HL-60/S4 treated with retinoic acid at 250 ng/mL for 4 days and 3 days (cell line): ENCODE results near the gene BAG3.
"Not testable (repeated sequence)": the region's sequence is repeated elsewhere in the genome, so short reads cannot be mapped to it uniquely, and the experiment has no call there.

Experiments used
- in situ Hi-C: fragments of 300-500 bp; cut with MboI; formaldehyde crosslinking; loops from 2 replicates; pipeline ENCODE4 v1.7.0; 2022; ENCODE audit warnings: low sequenced_read_pairs

The BAG3 gene

DNA sequence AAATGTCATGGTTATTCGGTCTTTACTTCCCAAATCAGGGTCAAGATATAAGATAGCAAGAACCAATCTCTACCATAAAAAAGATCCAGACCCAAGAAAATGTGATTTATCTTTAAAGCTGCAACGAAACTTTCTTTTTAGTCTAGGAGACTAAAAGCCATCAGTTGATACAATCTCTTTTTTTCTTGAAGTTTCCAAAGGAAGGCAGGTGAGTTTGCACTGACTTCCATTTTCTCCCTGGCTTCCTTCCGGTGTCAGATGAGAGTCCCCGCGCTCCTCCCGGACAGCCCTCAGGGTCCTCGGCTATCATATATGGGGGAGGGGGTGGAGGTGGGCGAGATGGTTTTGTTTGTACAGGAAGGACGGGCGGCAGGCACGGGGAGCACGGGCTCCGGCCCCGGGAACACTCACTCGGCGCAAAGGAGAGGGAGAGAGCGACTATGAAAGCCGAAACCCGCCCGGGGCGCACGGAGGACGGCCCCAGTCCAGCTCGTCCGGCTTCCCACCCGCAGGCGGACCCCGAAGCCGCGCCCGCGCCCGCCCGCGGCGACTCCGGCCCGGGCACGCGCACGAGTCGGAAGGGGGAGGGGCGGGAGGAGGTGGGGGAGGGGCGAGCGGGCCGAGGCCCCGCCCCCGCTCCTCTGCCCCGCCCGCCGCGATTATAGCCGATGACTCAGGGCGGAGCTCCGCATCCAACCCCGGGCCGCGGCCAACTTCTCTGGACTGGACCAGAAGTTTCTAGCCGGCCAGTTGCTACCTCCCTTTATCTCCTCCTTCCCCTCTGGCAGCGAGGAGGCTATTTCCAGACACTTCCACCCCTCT lies at the start of gene BAG3:
TSS of gene BAG3 (plus strand) at position 689 of the 822 bp plus-strand sequence. CDS start 296 bp downstream, outside the sequence.
- in situ Hi-C loops, result no loop called here

DNA sequence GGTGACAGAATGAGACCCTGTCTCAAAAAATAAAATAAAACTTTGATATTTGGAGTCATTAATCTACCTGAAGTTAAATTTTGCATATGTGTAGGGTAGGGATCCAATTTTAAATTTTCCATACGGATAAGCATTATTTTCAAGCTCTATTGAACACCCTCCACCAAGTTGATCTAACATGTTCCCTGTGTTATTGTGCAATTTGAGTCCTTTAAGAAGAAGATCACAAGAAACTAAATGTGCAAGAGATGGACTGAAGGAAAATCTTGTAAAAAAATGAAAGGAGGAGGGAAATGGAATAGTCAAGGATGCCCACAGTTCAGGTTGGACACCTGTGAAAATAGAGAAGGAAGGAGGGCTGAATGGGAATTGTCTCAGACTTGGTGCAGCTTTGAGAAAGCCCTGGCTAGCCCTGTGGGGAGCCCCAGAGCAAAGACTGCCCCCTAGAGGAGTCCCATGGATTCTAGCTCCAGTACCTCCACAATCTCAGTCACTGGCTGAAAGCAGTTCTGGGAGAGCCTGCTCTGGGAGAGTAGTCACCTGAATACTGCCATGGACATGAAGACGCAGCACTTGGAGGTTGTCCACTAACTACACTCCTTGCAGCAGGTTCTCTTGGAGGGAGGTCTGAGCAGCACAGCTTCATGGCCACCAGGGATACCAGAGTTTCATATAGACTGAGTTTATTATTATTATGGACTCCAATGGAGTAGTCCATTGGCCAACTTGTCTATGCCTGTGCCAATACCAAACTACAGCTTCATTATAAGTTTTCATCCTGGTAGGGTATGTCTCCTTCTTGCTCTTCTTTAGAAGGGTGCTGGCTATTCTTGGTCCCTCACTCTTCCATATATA lies 48.7 kb upstream of the BAG3 start:
- in situ Hi-C loops, result no loop called here

- in situ Hi-C loops, result no loop called here
Observed at GRCh38 chr10:119604468-119604867, 46.7 kb upstream of the BAG3 start.

GRCh38 chr10:119608316-119609155 lies 42.6 kb upstream of the BAG3 start:
- in situ Hi-C loops, result no loop called here

DNA sequence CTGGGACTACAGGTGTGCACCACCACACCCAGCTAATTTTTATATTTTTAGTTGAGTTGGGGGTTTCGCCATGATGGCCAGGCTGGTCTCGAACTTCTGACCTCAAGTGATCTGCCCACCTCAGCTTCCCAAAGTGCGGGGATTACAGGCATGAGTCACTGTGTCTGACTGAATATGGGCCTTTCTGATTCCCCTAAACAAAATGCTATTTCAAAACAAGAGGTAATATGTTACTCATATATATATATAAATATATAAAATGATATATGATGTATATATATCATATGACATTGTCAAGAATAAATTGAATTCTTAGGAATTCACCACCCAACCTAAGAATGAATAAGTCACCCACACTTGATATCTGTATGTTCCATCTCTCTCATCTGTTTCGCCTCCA lies 41.7 kb upstream of the BAG3 start:
- in situ Hi-C loops, result no loop called here

DNA sequence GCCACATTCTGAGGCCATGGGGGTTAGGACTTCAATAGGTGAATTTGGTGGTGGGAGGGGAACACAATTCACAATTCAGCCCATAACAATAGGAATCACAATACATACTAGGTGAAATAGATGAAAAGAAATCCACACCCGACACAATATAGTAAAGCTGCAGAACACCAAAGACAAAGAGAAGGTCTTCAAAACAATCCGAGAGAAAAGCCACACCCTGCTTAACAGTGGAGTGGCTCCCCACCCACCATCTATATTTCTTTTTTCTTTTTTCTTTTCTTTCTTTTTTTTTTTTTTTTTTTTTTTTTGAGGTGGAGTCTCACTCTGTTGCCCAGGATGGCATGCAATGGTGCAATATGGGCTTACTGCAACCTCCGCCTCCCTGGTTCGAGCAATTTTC lies 39.7 kb upstream of the BAG3 start:
- in situ Hi-C loops, result no loop called here

DNA sequence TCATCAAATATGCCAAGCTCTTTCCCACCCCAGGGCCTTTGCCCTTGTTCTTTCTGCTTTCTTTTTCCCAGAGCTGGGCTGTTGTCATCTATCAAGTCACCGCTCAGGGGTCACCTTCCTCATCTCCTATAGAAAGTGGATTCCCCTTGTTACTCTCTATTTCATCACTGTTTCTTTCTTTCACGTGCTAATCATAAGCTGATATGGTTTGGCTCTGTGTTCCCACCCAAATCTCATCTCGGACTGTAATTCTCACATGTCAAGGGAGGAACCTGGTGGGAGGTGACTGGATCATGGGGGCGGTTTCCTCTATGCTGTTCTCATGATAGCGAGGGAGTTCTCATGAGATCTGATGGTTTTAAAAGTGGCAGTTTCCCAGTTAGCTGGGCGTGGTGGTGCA lies 37.4 kb upstream of the BAG3 start:
- in situ Hi-C loops, result no loop called here

DNA sequence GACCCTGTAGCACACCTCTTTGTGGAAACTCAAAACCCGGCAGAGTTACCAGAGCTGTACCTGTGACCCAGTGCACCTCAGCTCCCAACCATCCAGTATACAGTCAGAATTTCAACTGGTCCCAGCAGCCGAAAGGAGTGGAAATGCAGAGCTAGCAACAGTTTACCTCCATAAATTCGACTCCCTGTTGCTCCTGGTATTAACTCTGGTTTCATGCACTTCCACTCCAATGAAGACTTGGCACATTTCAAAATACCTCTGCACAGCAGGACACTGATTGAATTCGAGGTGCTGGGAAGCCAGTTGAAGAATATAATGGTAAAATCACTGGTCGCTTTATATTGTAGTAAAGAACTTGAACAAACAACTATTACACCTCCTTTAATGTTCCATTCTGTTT lies 36.5 kb upstream of the BAG3 start:
- in situ Hi-C loops, result no loop called here

- in situ Hi-C loops, result no loop called here
Observed at GRCh38 chr10:119616882-119617570, 34.2 kb upstream of the BAG3 start.

DNA sequence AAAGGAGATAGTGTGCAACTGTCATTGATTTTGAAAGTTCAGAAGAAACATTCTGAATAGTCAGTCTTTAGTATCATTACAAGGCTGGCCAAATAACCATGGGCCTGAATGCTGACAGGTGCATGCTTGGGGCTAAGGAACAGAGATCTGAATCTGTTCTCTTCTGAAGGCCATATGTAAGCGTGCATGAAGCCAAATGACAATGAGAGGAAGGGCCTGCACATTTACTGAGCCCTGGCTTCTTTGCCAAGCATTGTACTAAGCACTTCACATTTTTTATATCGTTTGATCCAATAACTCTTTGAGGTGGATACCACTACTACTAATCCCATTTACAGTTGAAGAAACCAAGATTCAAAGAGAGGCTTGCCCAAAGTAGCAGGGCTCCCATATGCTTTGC lies 32.0 kb upstream of the BAG3 start:
- in situ Hi-C loops, result no loop called here

- in situ Hi-C loops, result not testable (repeated sequence)
Observed at GRCh38 chr10:119619811-119620210, 31.4 kb upstream of the BAG3 start.

- in situ Hi-C loops, result no loop called here
Observed at GRCh38 chr10:119620241-119621077, 30.7 kb upstream of the BAG3 start.

GRCh38 chr10:119621078-119621384 lies 30.1 kb upstream of the BAG3 start:
- in situ Hi-C loops, result no loop called here

- in situ Hi-C loops, result no loop called here
Observed at GRCh38 chr10:119625570-119626280, 25.5 kb upstream of the BAG3 start.

DNA sequence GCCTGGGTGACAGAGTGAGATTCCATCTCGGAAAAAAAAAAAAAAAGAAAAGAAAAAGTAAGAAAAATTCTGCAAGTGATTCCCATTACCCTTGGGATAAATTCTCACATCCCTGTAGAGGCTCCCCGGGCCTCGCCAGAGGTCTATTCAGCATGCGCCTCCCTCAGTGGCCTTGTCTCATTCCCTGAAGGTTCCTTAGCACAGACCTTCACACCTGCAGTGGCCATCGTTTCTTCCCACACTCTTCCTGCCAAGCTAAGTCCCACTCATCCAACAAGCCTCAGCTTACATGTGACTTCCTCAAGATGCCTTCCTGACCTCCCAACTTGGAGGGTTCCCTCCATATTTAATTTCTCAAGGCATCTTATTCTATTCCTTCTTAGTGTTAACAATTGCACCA lies 20.9 kb upstream of the BAG3 start:
- in situ Hi-C loops, result no loop called here

- in situ Hi-C loops, result no loop called here
Observed at GRCh38 chr10:119633538-119634218, 17.5 kb upstream of the BAG3 start.

DNA sequence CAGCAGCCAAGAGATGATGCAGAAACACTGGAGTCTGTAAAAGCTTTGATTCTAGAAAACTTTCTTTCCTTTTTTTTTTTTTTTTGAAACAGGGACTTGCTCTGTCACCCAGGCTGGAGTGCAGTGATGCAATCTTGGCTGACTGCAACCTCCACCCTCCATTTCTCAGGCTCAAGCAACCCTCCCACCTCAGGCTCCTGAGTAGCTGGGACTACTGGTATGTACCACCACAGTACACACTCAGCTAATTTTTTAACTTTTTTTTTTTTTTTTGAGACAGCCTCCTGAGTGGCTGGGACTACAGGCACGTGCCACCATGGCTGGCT lies 17.0 kb upstream of the BAG3 start:
- in situ Hi-C loops, result no loop called here

GRCh38 chr10:119637631-119638030 lies 13.5 kb upstream of the BAG3 start:
- in situ Hi-C loops, result no loop called here

- in situ Hi-C loops, result no loop called here
Observed at GRCh38 chr10:119638982-119639381, 12.2 kb upstream of the BAG3 start.
